T-helper 2 cell treated with Interferon-gamma antibody and Interleukin-4, amounts not matched to agents 100 ng/mL and 5 ng/mL, for 36 hours (primary cell): Measurements from ENCODE around the gene LYRM2. TPM values are rescaled to one million over a fixed set of nuclear protein-coding genes. Genes with fewer than 3 reads are reported as not detected.

Source experiments
- total RNA-seq: library from RNA; stranded (reverse); gene quantifications from 2 replicates; pipeline ENCODE4 v1.2.3, GENCODE V29; 2022

Gene LYRM2
- total RNA-seq, 1 donor from 2014 or later: 31.0 TPM

Other genes starting within 250 kb of the LYRM2 start
- 3.7 and 4.5 TPM in 2 replicates for gene RRAGD, start 226.5 kb downstream of the LYRM2 start, total RNA-seq
- 0.93 and 1.3 TPM in 2 replicates for gene ANKRD6, start 205.6 kb downstream of the LYRM2 start, total RNA-seq
- 56.3 and 58.9 TPM in 2 replicates for gene MDN1, start 181.0 kb upstream of the LYRM2 start, total RNA-seq
- gene CASP8AP2, start 191.1 kb upstream of the LYRM2 start, total RNA-seq: 38.8 and 40.9 TPM in 2 replicates